COLO668 (cell line): ENCODE data around the gene RASSF4.

ENCODE experiments used
- DNase-seq: peaks from one replicate; lab custom pipeline; 2025; ENCODE audit not compliant: unreplicated experiment; lab: John Stamatoyannopoulos, UW

The RASSF4 gene

DNA sequence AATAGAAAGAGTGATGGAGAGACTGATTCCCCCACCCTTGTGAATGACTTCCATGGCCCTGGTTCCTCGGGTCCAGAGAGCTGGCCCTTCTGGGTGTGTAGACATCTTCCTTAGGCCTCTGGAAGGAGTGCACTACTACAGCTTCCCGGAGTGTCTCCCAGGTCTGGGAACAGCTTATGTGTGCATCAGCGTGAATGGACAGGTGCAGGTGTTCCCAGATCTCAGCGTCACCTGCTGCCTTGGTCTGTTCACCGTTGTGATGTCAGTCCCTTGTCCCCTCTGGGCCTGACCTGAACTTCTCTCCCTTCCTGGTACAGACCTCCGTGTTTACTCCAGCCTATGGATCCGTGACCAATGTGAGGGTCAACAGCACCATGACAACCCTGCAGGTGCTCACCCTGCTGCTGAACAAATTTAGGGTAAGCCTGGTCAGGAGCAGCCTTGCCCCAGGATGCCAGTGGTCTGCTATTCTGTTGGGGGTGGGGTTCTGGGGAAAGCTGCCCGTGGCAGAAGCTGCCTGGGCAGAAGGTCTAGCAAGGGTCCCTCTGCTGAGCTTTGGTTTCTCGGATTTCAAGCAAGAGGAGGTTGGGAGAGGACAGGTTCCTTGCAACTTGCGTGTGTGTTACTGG is 29.5 kb downstream of the RASSF4 start:
- DNase-seq: peak; percentile 75

DNA sequence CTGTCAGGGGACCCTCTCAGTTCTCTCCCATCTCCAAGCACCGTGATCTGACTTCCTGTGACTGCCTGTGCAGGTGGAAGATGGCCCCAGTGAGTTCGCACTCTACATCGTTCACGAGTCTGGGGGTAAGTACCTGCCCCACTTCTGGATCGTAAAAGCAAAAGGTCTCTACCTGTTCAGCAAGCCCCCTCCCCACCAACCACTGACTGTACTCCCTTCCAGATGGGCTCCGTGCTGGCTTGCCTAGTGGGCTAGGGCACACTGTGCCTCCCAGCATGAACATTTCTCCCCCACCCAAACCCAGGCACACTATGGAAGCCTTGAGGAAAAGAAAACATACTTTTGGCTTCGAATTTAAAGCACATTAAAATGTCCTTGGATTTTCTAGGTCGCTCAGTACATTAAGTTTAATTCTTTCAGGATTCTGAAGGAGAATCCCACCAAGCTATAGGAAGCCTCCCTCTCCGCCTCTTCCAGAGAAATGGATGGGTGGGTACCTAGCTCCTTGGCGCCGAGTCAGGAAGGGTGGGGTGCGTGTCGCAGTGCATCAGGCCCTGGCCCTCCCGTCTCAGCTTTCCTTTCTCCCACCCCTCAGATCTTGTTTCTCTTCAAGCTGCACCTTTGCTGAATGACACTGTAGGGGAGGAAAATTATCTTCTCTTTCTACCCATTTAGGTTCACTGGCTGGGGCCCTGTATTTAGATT is 30.1 kb downstream of the RASSF4 start:
- no peak for DNase-seq

DNA sequence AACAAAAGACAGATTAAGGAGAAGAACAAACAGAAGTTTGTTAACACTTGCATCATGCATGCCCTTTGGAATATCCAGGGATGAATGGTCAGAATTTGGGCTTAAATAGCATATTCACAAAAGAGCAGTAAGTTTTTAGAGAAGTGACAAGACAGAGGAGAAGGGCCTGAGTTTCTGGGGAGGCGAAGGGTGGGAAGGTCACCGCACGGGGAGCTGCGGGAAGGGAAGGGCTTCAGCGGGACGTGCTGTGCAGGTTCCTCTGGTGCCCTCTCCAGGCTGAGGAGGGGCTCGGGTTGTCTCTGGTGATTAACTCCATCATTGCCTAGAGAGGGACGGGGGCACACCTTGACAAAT is 30.7 kb downstream of the RASSF4 start:
- DNase-seq: no peak

DNA sequence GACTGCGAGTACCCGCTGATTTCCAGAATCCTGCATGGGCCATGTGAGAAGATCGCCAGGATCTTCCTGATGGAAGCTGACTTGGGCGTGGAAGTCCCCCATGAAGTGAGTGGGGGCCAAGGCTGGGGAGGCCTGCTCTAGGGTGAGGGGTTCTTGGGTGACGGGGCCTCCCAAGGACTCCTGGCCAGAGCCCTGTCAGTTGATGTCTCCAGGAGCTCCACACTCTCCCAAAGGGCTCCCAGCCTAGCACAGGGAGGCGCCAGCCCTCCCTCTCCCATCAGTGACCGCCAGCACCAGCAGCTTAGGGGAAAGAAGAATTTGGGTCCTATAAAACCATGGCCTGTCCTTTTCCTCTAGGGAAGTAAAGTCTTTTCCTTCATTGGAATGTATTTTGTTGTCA is 31.4 kb downstream of the RASSF4 start:
- no peak for DNase-seq

DNA sequence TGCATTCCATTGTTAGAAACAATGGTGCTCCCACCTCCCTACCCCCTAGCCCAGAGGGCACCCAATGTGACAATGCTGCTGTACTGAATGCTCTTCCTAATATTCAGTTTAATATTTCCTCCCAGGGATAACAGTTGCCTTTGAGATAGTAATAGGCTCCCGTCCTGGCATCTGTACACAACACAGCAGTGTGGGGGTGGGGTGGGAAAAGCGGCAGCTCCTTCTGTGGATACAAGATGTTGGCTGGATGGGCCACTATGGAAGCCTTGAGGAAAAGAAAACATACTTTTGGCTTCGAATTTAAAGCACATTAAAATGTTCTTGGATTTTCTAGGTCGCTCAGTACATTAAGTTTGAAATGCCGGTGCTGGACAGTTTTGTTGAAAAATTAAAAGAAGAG is 32.0 kb downstream of the RASSF4 start:
- DNase-seq: no peak

DNA sequence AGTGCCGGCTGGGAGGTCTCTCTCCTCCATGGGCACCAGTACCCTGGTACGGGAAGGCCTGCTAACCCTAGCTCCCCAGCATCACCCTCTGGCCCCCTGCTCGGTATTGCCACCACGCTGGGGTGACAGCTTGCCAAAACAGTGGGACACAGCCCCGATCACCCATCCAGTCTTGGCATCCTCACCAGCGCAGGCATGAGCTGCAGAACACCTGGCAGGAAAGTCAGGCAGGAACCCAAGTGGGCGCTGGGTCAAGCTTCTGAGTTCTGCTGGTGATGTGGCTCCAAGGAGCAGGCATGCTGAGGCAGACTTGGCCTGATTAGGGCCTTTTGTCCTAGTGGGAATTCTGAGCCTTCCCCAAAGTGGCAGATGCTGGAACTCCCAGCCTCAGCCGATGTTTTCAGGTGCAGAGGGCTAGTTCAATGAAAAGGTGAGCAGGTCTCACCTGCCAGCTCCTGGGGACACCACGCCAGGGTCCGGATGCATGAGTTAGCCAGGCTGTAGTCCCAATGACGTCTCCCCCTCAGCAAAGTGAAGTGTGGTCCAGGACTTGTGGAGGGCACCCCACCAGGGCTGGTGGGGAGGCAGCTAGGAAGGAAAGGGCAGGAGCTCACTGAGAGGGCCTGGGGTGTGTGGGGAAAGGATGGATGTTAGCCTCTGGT is 32.6 kb downstream of the RASSF4 start:
- DNase-seq: no peak

DNA sequence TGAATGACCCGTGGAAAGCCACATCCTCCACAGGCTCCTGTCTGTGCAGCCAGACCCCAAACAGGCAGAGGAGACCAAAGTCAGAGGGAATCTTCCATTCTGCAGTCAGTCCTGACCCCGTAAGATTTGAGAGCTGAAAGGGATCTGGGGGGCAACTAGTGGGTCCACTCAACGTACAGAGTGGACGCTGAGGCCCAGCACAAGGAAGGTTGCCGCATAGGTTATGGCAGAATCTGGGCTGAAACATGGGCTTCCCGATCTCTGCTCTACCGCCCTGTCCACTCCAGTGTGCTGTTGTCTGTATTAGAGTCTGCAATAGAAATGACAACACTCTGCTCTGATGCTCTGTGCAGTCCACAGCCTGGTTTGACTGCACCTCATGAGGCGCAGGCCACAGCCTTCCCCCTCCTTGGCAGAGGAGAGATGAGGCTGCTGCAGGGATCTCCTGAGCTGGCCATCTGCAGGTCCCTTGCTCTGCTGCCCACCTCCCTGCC is 33.2 kb downstream of the RASSF4 start:
- DNase-seq: no peak

DNA sequence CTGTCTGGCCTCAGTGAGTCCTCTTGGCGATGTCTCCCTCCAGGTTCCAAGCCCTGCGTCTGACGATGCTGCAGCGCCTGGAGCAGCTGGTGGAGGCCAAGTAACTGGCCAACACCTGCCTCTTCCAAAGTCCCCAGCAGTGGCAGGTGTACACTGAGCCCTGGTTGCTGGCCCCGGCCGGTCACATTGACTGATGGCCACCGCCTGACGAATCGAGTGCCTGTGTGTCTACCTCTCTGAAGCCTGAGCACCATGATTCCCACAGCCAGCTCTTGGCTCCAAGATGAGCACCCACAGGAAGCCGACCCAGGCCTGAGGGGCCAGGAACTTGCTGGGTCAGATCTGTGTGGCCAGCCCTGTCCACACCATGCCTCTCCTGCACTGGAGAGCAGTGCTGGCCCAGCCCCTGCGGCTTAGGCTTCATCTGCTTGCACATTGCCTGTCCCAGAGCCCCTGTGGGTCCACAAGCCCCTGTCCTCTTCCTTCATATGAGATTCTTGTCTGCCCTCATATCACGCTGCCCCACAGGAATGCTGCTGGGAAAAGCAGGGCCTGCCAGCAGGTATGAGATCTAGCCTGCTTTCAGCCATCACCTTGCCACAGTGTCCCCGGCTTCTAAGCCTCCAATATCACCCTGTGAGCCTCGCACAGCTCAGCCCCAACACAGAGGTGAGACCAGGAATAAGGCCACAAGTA is 33.8 kb downstream of the RASSF4 start:
- peak; percentile 61 for DNase-seq

DNA sequence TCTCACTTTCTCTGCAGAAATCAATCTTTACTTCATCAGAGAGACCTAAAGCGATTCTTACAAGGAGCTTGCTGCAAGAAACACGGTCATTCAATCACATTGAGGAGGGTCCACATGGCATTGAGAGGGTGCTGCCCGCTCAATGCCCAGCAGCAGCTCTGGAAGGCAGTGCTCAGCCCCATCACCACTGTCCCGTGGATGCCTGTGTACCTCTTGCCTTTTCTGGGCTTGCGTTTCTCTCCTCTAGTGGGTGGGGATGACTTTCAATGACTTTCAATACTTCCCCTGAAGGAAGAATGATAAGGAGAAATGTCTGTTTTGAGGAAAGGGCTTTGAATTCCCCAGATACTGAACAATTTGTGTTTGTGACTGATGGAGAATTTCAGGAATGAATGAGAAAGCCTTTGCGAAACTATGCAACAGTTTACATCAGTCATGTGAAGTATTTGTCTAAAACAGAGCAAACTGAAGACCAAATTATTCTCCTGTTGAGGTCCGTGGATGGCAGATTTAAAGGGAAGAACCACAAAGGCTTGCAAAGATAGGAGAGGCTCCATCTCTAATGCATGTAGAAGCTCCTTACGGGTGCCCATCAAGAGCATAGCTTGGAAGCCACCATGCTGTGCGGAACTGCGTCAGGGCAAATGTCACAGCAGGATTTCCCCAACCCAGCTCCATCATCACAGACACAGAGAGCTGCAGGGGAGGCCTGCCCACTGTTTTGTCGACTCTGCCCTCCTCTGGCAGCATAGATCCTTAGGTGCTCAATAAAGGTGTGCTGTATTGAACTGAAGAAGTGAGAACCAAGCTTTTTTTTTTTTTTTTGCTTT is 34.5 kb downstream of the RASSF4 start:
- no peak for DNase-seq

DNA sequence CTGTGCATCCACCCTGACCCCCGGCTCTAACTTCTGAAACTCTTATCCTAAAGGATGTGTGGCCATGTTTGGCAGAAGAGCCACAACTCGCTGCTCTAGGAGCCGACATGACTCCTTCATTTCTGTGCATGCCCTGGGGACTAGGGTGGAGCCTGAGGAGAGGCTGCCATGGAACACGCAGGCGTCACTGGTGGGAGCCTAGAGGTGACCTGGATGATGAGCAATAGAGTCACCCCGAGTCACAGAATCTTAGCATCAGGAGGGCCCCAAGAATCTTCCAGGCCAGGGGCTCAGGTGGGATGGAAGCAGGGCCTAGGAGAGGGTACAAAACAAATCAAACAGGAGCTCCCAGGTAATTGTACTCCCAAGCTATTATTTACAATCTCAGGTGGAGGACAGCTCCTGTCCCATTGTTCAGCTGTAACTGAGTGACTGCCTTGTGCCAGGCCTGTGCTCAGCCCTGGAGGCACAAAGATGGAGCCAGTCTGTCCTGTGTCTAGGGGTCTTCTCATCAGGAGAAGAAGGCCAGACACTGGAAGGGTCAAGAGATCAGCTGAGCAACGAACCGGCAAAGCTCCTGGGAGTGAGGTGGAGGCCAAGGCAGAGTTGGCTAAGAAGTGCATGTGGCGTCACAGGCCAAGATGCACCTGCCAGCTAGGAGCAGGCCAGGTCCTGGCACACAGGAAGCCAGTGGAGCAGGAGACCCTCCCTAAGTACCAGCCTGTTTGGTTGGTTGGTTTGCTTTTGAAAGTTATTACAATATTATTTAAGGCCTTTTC is 35.3 kb downstream of the RASSF4 start:
- no peak for DNase-seq

DNA sequence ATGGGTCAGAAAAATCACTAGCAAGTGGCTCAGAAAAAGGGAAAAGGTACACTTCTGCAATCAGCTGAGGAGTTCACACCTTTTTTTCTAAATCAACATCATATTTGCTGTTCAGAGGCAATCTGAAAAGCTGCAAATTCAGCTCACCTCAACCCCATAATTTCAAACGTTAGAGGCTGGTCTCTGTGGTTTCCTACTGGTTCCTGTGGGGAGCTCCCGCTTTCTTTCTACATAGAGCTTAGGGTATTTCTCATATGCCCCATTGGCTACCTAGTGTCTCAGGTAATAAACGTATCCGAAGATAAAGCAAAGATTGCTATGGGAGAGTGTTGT is 35.9 kb downstream of the RASSF4 start:
- DNase-seq: no peak

DNA sequence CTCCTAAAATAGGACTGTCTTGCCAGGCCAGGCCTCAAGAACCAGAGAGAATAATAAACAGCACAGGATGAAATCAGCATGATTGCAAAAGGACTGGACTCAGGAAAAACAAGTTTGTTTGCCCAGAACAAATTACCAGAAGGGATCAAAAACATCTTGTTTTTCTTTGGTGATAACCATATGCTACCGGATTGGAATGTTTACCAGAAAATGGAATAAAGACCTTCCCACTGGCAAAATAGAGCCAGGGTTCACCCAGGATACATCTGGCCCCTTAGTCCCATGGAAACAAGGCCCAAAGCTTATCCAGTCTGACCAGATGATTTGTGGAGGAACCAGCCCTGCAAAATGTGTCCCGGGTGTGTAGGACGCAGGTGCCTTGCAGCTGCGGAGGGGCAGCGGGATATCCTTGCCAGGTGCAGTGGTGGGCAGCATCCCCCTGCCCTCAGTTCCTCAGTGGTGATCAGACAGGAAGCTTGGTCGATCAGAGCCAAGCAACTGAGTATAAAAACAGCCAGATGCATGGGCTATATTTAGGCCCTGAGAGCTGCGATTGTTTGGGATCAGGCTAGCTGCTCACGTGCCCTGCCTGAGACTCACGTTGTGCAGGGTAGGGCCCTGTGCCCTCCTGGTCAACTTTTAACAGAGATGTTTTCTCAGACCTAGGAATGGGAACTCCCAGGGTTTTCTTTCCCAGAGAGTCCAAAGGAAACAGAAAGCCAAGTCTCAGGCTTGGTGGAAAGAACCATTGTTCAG is 36.5 kb downstream of the RASSF4 start:
- DNase-seq: peak; percentile 23

DNA sequence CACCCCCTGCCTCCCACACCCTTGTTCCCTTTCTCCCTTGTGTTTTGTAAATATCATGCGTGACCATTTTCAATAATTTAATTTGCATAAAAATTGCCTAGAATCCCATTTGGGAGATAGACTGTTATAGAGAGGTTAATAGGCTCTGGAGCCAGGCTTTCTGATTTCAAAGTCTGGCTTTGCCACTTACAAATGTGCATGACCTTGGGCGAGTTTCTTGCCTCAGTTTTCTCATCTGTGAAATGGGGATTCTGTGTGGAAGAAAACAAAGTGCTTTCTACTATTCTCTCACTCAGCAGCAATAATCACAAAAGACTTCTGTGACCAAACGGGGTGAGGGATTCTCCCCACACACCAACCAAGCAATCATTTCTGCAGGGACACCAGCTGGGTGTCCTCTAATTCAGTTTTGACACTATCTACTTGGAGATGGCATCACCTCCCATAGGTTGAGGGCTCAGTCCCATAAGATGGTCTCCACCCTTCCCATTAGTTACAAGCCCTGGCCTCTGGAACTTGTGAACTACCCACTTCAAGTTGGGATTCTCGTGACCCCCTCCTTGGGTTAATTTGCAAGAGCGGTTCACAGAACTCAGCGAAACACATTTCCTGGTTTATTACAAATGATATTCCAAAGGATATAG is 37.6 kb downstream of the RASSF4 start:
- DNase-seq: no peak

DNA sequence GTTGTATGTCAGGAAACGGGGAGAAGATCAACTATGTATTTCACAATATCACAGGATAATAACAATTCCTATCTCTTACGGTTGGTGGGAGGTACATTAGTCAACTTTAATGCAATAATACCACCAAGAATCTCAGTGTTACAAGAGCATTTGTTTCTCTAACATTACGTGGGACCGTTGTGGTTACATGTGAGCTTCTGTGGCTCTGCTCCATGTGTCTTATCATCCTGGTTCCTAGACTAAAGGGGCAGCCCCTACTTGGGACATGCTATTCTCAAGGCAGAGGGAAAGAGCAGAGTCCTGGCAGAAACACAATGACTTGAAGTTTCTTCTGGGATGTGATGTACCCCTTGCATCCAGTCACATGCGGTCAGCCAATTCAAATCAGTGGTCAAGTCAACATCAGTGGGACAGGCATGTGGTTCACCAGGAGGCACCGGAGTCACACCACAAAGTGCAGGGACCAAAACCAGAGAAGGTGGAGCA is 38.6 kb downstream of the RASSF4 start:
- DNase-seq: no peak

DNA sequence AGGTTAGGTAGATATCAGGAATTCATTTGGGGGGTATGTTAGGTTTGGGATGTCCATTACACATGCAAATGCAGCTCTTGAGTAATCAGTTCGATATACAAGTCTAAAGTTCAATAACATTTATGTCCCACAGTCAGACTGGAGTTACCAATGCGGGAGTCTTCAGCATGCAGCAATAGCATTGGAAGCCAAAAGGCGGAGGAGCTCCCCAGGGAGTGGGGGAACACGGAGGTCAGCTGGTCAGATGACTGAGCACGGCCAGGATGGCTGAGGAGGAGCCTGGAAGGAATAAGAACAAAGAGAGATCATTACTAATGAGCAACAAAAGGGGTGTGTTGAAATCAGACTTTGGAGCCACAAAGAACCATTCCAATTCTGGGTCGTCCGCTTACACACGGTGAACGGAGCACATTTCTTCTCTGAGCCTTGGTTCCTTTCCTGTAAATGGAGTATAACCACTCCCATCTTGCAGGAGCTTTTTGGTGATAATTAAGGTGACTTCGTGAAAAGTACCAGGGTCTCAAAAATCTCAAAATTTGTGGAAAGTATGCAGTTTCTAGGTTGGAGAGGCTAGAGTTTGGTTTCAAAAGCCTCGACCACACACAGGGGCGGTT is 40.6 kb downstream of the RASSF4 start:
- no peak for DNase-seq

DNA sequence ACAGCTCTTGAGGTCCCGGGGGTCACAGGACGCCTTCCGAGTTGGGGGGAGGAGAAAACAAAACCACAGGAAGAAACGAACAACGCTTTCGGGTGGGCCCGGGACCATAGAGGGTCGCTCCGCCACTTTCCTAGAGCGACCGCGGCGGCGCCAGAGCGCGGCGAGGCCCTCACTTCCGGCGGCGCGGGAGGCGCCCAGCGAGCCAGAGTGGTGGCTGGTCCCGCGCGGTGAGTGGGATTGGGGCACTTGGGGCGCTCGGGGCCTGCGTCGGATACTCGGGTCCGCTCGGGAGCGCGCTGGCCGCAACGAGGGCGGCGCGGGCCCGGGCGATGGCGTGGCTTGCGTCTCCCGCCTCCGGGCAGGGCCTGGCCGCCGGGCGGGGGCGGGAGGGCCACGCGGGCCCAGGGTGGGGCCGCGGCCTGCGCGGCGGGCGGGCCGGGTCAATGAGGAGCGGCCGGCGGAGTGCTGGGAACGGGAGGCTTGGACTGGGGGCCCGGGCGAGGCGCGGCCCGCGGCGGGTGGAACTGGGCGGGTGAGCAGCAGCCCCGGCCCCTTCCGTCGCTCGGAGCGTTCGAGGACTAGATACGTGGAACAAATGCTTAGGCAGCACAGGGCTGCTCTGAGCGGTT is 41.3 kb downstream of the RASSF4 start, which contains the start of gene ZNF22:
Gene ZNF22, plus strand, starts transcription at position 172 of the 629 bp plus-strand sequence. CDS start 2,446 bp downstream, outside the sequence.
- peak; percentile 69 for DNase-seq

DNA sequence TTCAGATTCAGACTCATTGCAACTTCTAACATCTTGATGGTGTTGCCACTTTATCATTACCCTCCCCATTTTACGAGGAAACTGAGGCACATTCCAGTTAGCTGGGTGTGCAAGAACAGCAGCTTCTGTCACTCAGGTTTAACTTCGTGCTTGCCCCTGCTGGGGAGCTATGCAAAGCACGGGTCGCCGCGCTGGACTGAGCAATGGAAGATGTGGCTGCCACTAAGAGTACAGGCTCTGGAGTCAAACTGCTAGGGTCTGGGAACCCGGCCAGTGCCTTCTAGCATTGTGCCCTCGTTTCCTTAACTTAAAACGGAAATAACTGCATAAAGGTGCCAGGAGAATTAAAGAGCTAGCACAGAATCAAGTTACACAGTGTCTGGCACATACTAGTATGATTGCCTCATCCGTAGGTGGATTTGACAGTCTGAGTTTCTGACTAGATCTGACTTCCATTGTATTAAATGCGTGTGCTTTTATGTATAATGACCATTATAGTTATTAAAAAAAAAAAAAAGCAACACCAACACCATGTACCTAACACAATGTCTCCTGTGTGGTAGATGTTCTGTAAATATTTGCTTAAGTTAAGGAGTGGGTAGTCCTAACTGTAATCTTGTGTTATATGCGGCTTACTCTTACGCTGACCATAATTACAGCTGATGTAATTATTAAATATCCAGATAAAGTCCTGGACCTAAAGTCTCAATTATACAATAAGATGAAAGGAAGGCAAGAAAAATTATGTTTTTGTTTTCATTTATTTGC is 42.0 kb downstream of the RASSF4 start:
- DNase-seq: peak; percentile 55
